ENCODE results near the gene EXOC3L1.

EXOC3L1 gene

GRCh38 chr16:67183627-67184452 lies 6.1 kb downstream of the EXOC3L1 start, which contains the start of gene MATCAP1:
Gene MATCAP1, minus strand, starts transcription at chr16:67183963. Its CDS starts 3,353 bp downstream, at chr16:67180610.
- no peak within 1 kb of the TSS for H4K8ac ChIP-seq (ENCODE audit: low read depth, low read length)
- no peaks in the 10 kb centered on the region for H3K79me2 ChIP-seq (ENCODE audit: control insufficient read depth, insufficient read depth, low read length)
- H3K79me1 ChIP-seq (ENCODE audit: low read length): peaks cover 4% of the 10 kb centered on the region
- no peak within 1 kb of the TSS for H4K5ac ChIP-seq (ENCODE audit: low read length)
- peak within 1 kb of the TSS; percentile 98 for H3K56ac ChIP-seq (ENCODE audit: low read length)
- peak within 1 kb of the TSS; percentile 19 for H3K23ac ChIP-seq (ENCODE audit: low read length)
- peak within 1 kb of the TSS; percentile 85 for H3K9ac ChIP-seq (ENCODE audit: low read length)
- no peak within 1 kb of the TSS for H3K27ac ChIP-seq (ENCODE audit: low read depth, low read length)
- WGBS (ENCODE audit: extremely low coverage, insufficient coverage, low lambda C conversion rate): no CpG with 5 or more reads among the region's 77 CpGs
- no peaks in the 10 kb centered on the region for H3K36me3 ChIP-seq (ENCODE audit: control insufficient read depth, insufficient read depth, low read length)
- DNase-seq: peak; percentile 99
- H3K27me3 ChIP-seq (ENCODE audit: insufficient read depth, low read length, poor library complexity): no peaks in the 10 kb centered on the region
- H2BK120ac ChIP-seq (ENCODE audit: low read depth, low read length): no peak within 1 kb of the TSS
- H2BK5ac ChIP-seq (ENCODE audit: low read length): peak within 1 kb of the TSS; percentile 72
- H3K4me3 ChIP-seq (ENCODE audit: low read length): peak within 1 kb of the TSS; percentile 63
- H3K4ac ChIP-seq (ENCODE audit: low read depth, low read length): no peak within 1 kb of the TSS
- peak within 1 kb of the TSS; percentile 73 for H2AK5ac ChIP-seq (ENCODE audit: low read length)
- H2BK15ac ChIP-seq (replicated peaks; ENCODE audit: low read depth): no peak within 1 kb of the TSS
- peaks cover 3% of the 10 kb centered on the region for H3K4me1 ChIP-seq (ENCODE audit: control insufficient read depth, low read depth, low read length)
- H3K18ac ChIP-seq (ENCODE audit: low read length): peak within 1 kb of the TSS; percentile 15
- peak within 1 kb of the TSS; percentile 92 for H3K4me2 ChIP-seq (ENCODE audit: low read length)

- H3K36me3 ChIP-seq (ENCODE audit: control insufficient read depth, insufficient read depth, low read length): no peaks in the 10 kb centered on the region
- no CpG with 5 or more reads among the region's 11 CpGs for WGBS (ENCODE audit: extremely low coverage, insufficient coverage, low lambda C conversion rate)
- no peaks in the 10 kb centered on the region for H3K79me2 ChIP-seq (ENCODE audit: control insufficient read depth, insufficient read depth, low read length)
- H3K27me3 ChIP-seq (ENCODE audit: insufficient read depth, low read length, poor library complexity): no peaks in the 10 kb centered on the region
- H3K79me1 ChIP-seq (ENCODE audit: low read length): peaks cover 4% of the 10 kb centered on the region
- H3K56ac ChIP-seq (ENCODE audit: low read length): peak overlapping the region; percentile 85
- H3K23ac ChIP-seq (ENCODE audit: low read length): no peak overlapping the region
- no peak overlapping the region for H2BK15ac ChIP-seq (replicated peaks; ENCODE audit: low read depth)
- no peak overlapping the region for H3K18ac ChIP-seq (ENCODE audit: low read length)
- H2AK5ac ChIP-seq (ENCODE audit: low read length): no peak overlapping the region
- H3K4me1 ChIP-seq (ENCODE audit: control insufficient read depth, low read depth, low read length): peaks cover 3% of the 10 kb centered on the region
- no peak overlapping the region for H2BK120ac ChIP-seq (ENCODE audit: low read depth, low read length)
- peak overlapping the region; percentile 85 for H3K4me2 ChIP-seq (ENCODE audit: low read length)
- H4K8ac ChIP-seq (ENCODE audit: low read depth, low read length): no peak overlapping the region
- no peak overlapping the region for H4K5ac ChIP-seq (ENCODE audit: low read length)
- no peak overlapping the region for H2BK5ac ChIP-seq (ENCODE audit: low read length)
- H3K9ac ChIP-seq (ENCODE audit: low read length): peak overlapping the region; percentile 77
- H3K27ac ChIP-seq (ENCODE audit: low read depth, low read length): no peak overlapping the region
- H3K4ac ChIP-seq (ENCODE audit: low read depth, low read length): no peak overlapping the region
- DNase-seq: no peak
- peak overlapping the region; percentile 62 for H3K4me3 ChIP-seq (ENCODE audit: low read length)
Measured at GRCh38 chr16:67183284-67183626, 6.7 kb downstream of the EXOC3L1 start.

- no peaks in the 10 kb centered on the region for H3K79me2 ChIP-seq (ENCODE audit: control insufficient read depth, insufficient read depth, low read length)
Measured at GRCh38 chr16:67182288-67182687, 7.6 kb downstream of the EXOC3L1 start.

GRCh38 chr16:67181346-67181745 lies 8.6 kb downstream of the EXOC3L1 start:
- H3K56ac ChIP-seq (ENCODE audit: low read length): no peak overlapping the region
- H3K4me2 ChIP-seq (ENCODE audit: low read length): no peak overlapping the region
- WGBS (ENCODE audit: extremely low coverage, insufficient coverage, low lambda C conversion rate): no CpG with 5 or more reads among the region's 2 CpGs
- H4K8ac ChIP-seq (ENCODE audit: low read depth, low read length): no peak overlapping the region
- no peak for DNase-seq
- H3K36me3 ChIP-seq (ENCODE audit: control insufficient read depth, insufficient read depth, low read length): no peaks in the 10 kb centered on the region
- H3K79me2 ChIP-seq (ENCODE audit: control insufficient read depth, insufficient read depth, low read length): no peaks in the 10 kb centered on the region
- H3K23ac ChIP-seq (ENCODE audit: low read length): no peak overlapping the region
- no peak overlapping the region for H2BK15ac ChIP-seq (replicated peaks; ENCODE audit: low read depth)
- H3K18ac ChIP-seq (ENCODE audit: low read length): no peak overlapping the region
- no peak overlapping the region for H2BK120ac ChIP-seq (ENCODE audit: low read depth, low read length)
- no peaks in the 10 kb centered on the region for H3K27me3 ChIP-seq (ENCODE audit: insufficient read depth, low read length, poor library complexity)
- H3K4ac ChIP-seq (ENCODE audit: low read depth, low read length): no peak overlapping the region
- H4K5ac ChIP-seq (ENCODE audit: low read length): no peak overlapping the region
- H3K4me1 ChIP-seq (ENCODE audit: control insufficient read depth, low read depth, low read length): peaks cover 3% of the 10 kb centered on the region
- H2BK5ac ChIP-seq (ENCODE audit: low read length): no peak overlapping the region
- H3K79me1 ChIP-seq (ENCODE audit: low read length): peaks cover 4% of the 10 kb centered on the region
- no peak overlapping the region for H3K27ac ChIP-seq (ENCODE audit: low read depth, low read length)
- no peak overlapping the region for H3K9ac ChIP-seq (ENCODE audit: low read length)
- no peak overlapping the region for H2AK5ac ChIP-seq (ENCODE audit: low read length)
- no peak overlapping the region for H3K4me3 ChIP-seq (ENCODE audit: low read length)

More at GRCh38 chr16:67182288-67182687, 7.6 kb downstream of the EXOC3L1 start:
- Histone ChIP-seq H3K4me2 (ENCODE audit: low read length) (no peak overlapping the region), H3K9ac (ENCODE audit: low read length) (peak overlapping the region; percentile 27), H3K56ac (ENCODE audit: low read length) (peak overlapping the region; percentile 25), H3K4ac (ENCODE audit: low read depth, low read length) (no peak overlapping the region), H2BK120ac (ENCODE audit: low read depth, low read length) (no peak overlapping the region), H2AK5ac (ENCODE audit: low read length) (no peak overlapping the region), H2BK15ac (replicated peaks; ENCODE audit: low read depth) (no peak overlapping the region), H3K27ac (ENCODE audit: low read depth, low read length) (no peak overlapping the region), H3K27me3 (ENCODE audit: insufficient read depth, low read length, poor library complexity) (no peaks in the 10 kb centered on the region), H2BK5ac (ENCODE audit: low read length) (no peak overlapping the region), H3K79me1 (ENCODE audit: low read length) (peaks cover 4% of the 10 kb centered on the region), H4K8ac (ENCODE audit: low read depth, low read length) (no peak overlapping the region), H3K36me3 (ENCODE audit: control insufficient read depth, insufficient read depth, low read length) (no peaks in the 10 kb centered on the region), H3K18ac (ENCODE audit: low read length) (no peak overlapping the region), H4K5ac (ENCODE audit: low read length) (no peak overlapping the region), H3K4me1 (ENCODE audit: control insufficient read depth, low read depth, low read length) (peaks cover 3% of the 10 kb centered on the region), H3K4me3 (ENCODE audit: low read length) (no peak overlapping the region), H3K23ac (ENCODE audit: low read length) (no peak overlapping the region)
- WGBS (ENCODE audit: extremely low coverage, insufficient coverage, low lambda C conversion rate): no CpG with 5 or more reads among the region's 2 CpGs
- DNase-seq: no peak

- no peak overlapping the region for H3K4me3 ChIP-seq (ENCODE audit: low read length)
- no peak overlapping the region for H3K4me2 ChIP-seq (ENCODE audit: low read length)
- H3K4me1 ChIP-seq (ENCODE audit: control insufficient read depth, low read depth, low read length): peaks cover 3% of the 10 kb centered on the region
- no peak overlapping the region for H2BK15ac ChIP-seq (replicated peaks; ENCODE audit: low read depth)
- H3K27me3 ChIP-seq (ENCODE audit: insufficient read depth, low read length, poor library complexity): peaks cover under 1% of the 10 kb centered on the region
- H3K79me2 ChIP-seq (ENCODE audit: control insufficient read depth, insufficient read depth, low read length): no peaks in the 10 kb centered on the region
- DNase-seq: no peak
- no peak overlapping the region for H4K5ac ChIP-seq (ENCODE audit: low read length)
- peaks cover 4% of the 10 kb centered on the region for H3K79me1 ChIP-seq (ENCODE audit: low read length)
- no peak overlapping the region for H2BK120ac ChIP-seq (ENCODE audit: low read depth, low read length)
- H3K4ac ChIP-seq (ENCODE audit: low read depth, low read length): no peak overlapping the region
- H4K8ac ChIP-seq (ENCODE audit: low read depth, low read length): no peak overlapping the region
- no CpG with 5 or more reads among the region's 16 CpGs for WGBS (ENCODE audit: extremely low coverage, insufficient coverage, low lambda C conversion rate)
- H3K9ac ChIP-seq (ENCODE audit: low read length): no peak overlapping the region
- no peak overlapping the region for H2AK5ac ChIP-seq (ENCODE audit: low read length)
- H3K23ac ChIP-seq (ENCODE audit: low read length): no peak overlapping the region
- no peak overlapping the region for H3K27ac ChIP-seq (ENCODE audit: low read depth, low read length)
- H3K56ac ChIP-seq (ENCODE audit: low read length): no peak overlapping the region
- no peak overlapping the region for H2BK5ac ChIP-seq (ENCODE audit: low read length)
- H3K18ac ChIP-seq (ENCODE audit: low read length): no peak overlapping the region
- no peaks in the 10 kb centered on the region for H3K36me3 ChIP-seq (ENCODE audit: control insufficient read depth, insufficient read depth, low read length)
Measured at GRCh38 chr16:67180166-67180565, 9.8 kb downstream of the EXOC3L1 start.

Data from mesendoderm (in vitro differentiated cells).